Osteoblast (primary cell): ENCODE measurements around the gene HMGA1. TPM values are rescaled to one million over a fixed set of nuclear protein-coding genes. Genes with fewer than 3 reads are reported as not detected.

ENCODE experiments used
- DNase-seq: peaks from one replicate; pipeline ENCODE4 v3.0.0; 2011; ENCODE audit warnings: low spot score, mixed read lengths; ENCODE audit not compliant: insufficient read length; ENCODE audit errors: missing footprints
- H2AFZ ChIP-seq: 2 replicates; pipeline ENCODE4 v1.6.0; 2011; ENCODE audit warnings: mild to moderate bottlenecking, low read length
- H3K27ac ChIP-seq: 2 replicates; pipeline ENCODE4 v1.5.1; 2011; ENCODE audit warnings: mild to moderate bottlenecking, low read depth, low read length, moderate library complexity
- H3K27me3 ChIP-seq: 2 replicates; pipeline ENCODE4 v1.6.0; 2012; ENCODE audit warnings: mild to moderate bottlenecking, control low read depth, inconsistent platforms, low read length, moderate library complexity; ENCODE audit not compliant: insufficient read depth
- H3K36me3 ChIP-seq: 2 replicates; pipeline ENCODE4 v1.5.1; 2011; ENCODE audit warnings: mild to moderate bottlenecking, low read length, control low read depth, moderate library complexity; ENCODE audit not compliant: insufficient read depth
- H3K4me1 ChIP-seq: 2 replicates; pipeline ENCODE4 v1.5.1; 2011; ENCODE audit warnings: mild to moderate bottlenecking, low read length, control low read depth, moderate library complexity; ENCODE audit not compliant: insufficient read depth
- H3K4me2 ChIP-seq: 2 replicates; pipeline ENCODE4 v1.6.0; 2011; ENCODE audit warnings: mild to moderate bottlenecking, low read length; ENCODE audit not compliant: insufficient read depth
- H3K4me3 ChIP-seq: fragments of 200-600 bp; sonication (generic); 3 replicates; pipeline ENCODE4 v1.5.1; 2012; ENCODE audit warnings: mild to moderate bottlenecking, low read length, inconsistent platforms; ENCODE audit not compliant: insufficient read depth
- H3K79me2 ChIP-seq: 2 replicates; pipeline ENCODE4 v1.6.0; 2012; ENCODE audit warnings: mild to moderate bottlenecking, low read length, control low read depth, inconsistent platforms; ENCODE audit not compliant: insufficient read depth
- H3K9me3 ChIP-seq: 2 replicates; pipeline ENCODE4 v1.5.1; 2011; ENCODE audit warnings: low read depth, low read length, control low read depth
- H4K20me1 ChIP-seq: 2 replicates; pipeline ENCODE4 v1.6.0; 2012; ENCODE audit warnings: mild to moderate bottlenecking, low read length, control low read depth; ENCODE audit not compliant: insufficient read depth
- CTCF ChIP-seq: IDR thresholded peaks from 2 replicates; pipeline ENCODE4 v1.5.1; 2011; ENCODE audit warnings: mild to moderate bottlenecking, low read depth, low read length, moderate library complexity; ENCODE audit errors: extremely low read depth
- total RNA-seq: library from RNA; depleted of rRNA; stranded (reverse); fragments of >200 nt; gene quantifications from 2 replicates; pipeline ENCODE4 v1.2.3, GENCODE V29; 2012

HMGA1 gene
- total RNA-seq, 1 donor: 59.4 TPM

GRCh38 chr6:34237722-34238584 lies 1.3 kb downstream of the HMGA1 start:
- Histone ChIP-seq H3K79me2 (peaks cover 37% of the 10 kb centered on the region), H4K20me1 (peaks cover 6% of the 10 kb centered on the region), H2AFZ (peak overlapping the region; percentile 56), H3K9me3 (no peaks in the 10 kb centered on the region), H3K27ac (peak overlapping the region; percentile 48), H3K36me3 (peaks cover 27% of the 10 kb centered on the region), H3K4me3 (peak overlapping the region; percentile 85), H3K4me1 (peaks cover 37% of the 10 kb centered on the region), H3K27me3 (no peaks in the 10 kb centered on the region), H3K4me2 (peak overlapping the region; percentile 82)
- no peak for TF ChIP-seq CTCF
- DNase-seq: peak; percentile 98

GRCh38 chr6:34238585-34239499 lies 2.2 kb downstream of the HMGA1 start:
- Histone ChIP-seq H2AFZ (no peak overlapping the region), H3K27me3 (no peaks in the 10 kb centered on the region), H3K36me3 (peaks cover 30% of the 10 kb centered on the region), H3K4me2 (peak overlapping the region; percentile 82), H3K4me3 (peak overlapping the region; percentile 85), H3K4me1 (peaks cover 46% of the 10 kb centered on the region), H3K79me2 (peaks cover 37% of the 10 kb centered on the region), H3K9me3 (no peaks in the 10 kb centered on the region), H3K27ac (peak overlapping the region; percentile 17), H4K20me1 (peaks cover 6% of the 10 kb centered on the region)
- no peak for TF ChIP-seq CTCF
- DNase-seq: peak; percentile 67

- no peak for DNase-seq
- Histone ChIP-seq H2AFZ (no peak overlapping the region), H3K4me2 (peak overlapping the region; percentile 82), H3K79me2 (peaks cover 37% of the 10 kb centered on the region), H4K20me1 (peaks cover 10% of the 10 kb centered on the region), H3K4me1 (peaks cover 53% of the 10 kb centered on the region), H3K27me3 (no peaks in the 10 kb centered on the region), H3K9me3 (no peaks in the 10 kb centered on the region), H3K4me3 (peak overlapping the region; percentile 7), H3K27ac (no peak overlapping the region), H3K36me3 (peaks cover 30% of the 10 kb centered on the region)
- TF ChIP-seq CTCF: no peak
Observed at GRCh38 chr6:34239500-34239825, 2.8 kb downstream of the HMGA1 start.

- Histone ChIP-seq H3K79me2 (peaks cover 37% of the 10 kb centered on the region), H3K4me1 (peaks cover 56% of the 10 kb centered on the region), H3K27ac (peak overlapping the region; percentile 37), H3K4me3 (no peak overlapping the region), H3K4me2 (peak overlapping the region; percentile 82), H3K9me3 (no peaks in the 10 kb centered on the region), H4K20me1 (peaks cover 10% of the 10 kb centered on the region), H3K36me3 (peaks cover 30% of the 10 kb centered on the region), H3K27me3 (no peaks in the 10 kb centered on the region), H2AFZ (no peak overlapping the region)
- DNase-seq: peak; percentile 66
- TF ChIP-seq CTCF: no peak
Observed at GRCh38 chr6:34239893-34240292, 3.2 kb downstream of the HMGA1 start.
